ENCODE results near the gene MTHFD2L. TPM values are rescaled to one million over a fixed set of nuclear protein-coding genes. Genes with fewer than 3 reads are reported as not detected.
A peak's percentile ranks its signal among the peaks of the same experiment; 100 is the strongest.

Gene MTHFD2L
- total and polyA plus RNA-seq, 9 of the 15 experiments (the other 6 are each of a cell fraction or from before 2014, with no cell fraction given), result 10.0 to 39.0 (median 26.0) TPM

GRCh38 chr4:74223801-74224200 is 65.9 kb downstream of the MTHFD2L start:
- no peak overlapping the region for H3K27ac ChIP-seq (ENCODE audit: extremely low read depth, low read depth, low read length)
- in situ Hi-C loops (cut with MboI), result no loop called here

More at GRCh38 chr4:74223801-74224200, 65.9 kb downstream of the MTHFD2L start:
- Histone ChIP-seq H3K27me3 (ENCODE audit: control insufficient read depth in 2 of 2, insufficient read depth in 2 of 2, low read length in 2 of 2) (no peaks in the 10 kb centered on the region), H3K36me3 (ENCODE audit: control insufficient read depth, insufficient read depth, low read length) (no peaks in the 10 kb centered on the region; the same call in 2 of the 3 replicates), H3K4me1 (replicated peaks in 1 of 2; ENCODE audit: control insufficient read depth in 2 of 2, insufficient read depth in 2 of 2, low read length in 2 of 2) (no peaks in the 10 kb centered on the region), H3K9me1 (ENCODE audit: control insufficient read depth, insufficient read depth, low read length) (no peaks in the 10 kb centered on the region), H2AFZ (ENCODE audit: low read depth, low read length) (no peak overlapping the region), H3K4me3 (no peak overlapping the region), H4K20me1 (replicated peaks; ENCODE audit: control insufficient read depth, insufficient read depth, low read length) (no peaks in the 10 kb centered on the region), H3K9me3 (replicated peaks; ENCODE audit: control insufficient read depth, insufficient read depth, low read depth, low read length) (no peaks in the 10 kb centered on the region), H3K79me2 (ENCODE audit: control insufficient read depth, insufficient read depth, low read length) (no peaks in the 10 kb centered on the region), H3K9ac (ENCODE audit: insufficient read depth in 1 of 2, low read depth in 2 of 2, low read length in 2 of 2) (no peak overlapping the region), H3K4me2 (ENCODE audit: insufficient read depth, low read length) (no peak overlapping the region)
- POLR2A ChIA-PET, result interaction anchor here (1.2 kb wide), 1 partner anchor 448 kb away, joined by 3 read pairs; no protein-coding TSS in a partner anchor
- DNase-seq (ENCODE audit: extremely low read depth in 1 of 4, low spot score in 3 of 4) (no peak), ATAC-seq (no peak), FAIRE-seq (no peak)
- 80% methylated on average over 1 of the region's 1 CpG for WGBS (ENCODE audit: insufficient coverage, low coverage, missing lambda C conversion rate)
- BruUV-seq (replicated peaks), result no TSS peak
- intact Hi-C loops (cut with micrococcal nuclease), result loop anchor here (10.0 kb wide), 1 partner anchor 151 kb away; no protein-coding TSS in a partner anchor
- CTCF ChIA-PET (ENCODE audit: low intra/inter-chr PET ratio), result no interaction called here
- no peak for TF ChIP-seq PRDM10 (IDR thresholded peaks at IDR 0.05; ENCODE audit: partially characterized antibody)
- TF ChIP-seq CEBPB (tag; IDR thresholded peaks at IDR 0.05), result 0 out of 2 replicates have a peak, but pooled peaks have one; percentile 27

Measured in K562 (cell line).